Measurements from ENCODE around the gene GNPDA2. TPM values are rescaled to one million over a fixed set of nuclear protein-coding genes. Genes with fewer than 3 reads are reported as not detected.

GNPDA2 gene
- total and polyA plus RNA-seq, 2 donors from 2014 or later = 12.3 to 19.4 TPM

- Histone ChIP-seq H3K36me3 (ENCODE audit: control insufficient read depth in 2 of 3, insufficient read depth in 3 of 3, low read length in 3 of 3) (no peaks in the 10 kb centered on the region), H3K9ac (ENCODE audit: low read length in 3 of 3) (no peak overlapping the region), H3K27ac (ENCODE audit: low read depth in 2 of 2, low read length in 2 of 2) (no peak overlapping the region), H3K27me3 (ENCODE audit: control insufficient read depth, insufficient read depth, low read length) (no peaks in the 10 kb centered on the region), H3K4me1 (ENCODE audit: control insufficient read depth in 2 of 3, insufficient read depth in 2 of 3, low read depth in 1 of 3, low read length in 3 of 3) (no peaks in the 10 kb centered on the region), H3K4me3 (ENCODE audit: low read length in 3 of 3) (no peak overlapping the region), H3K9me3 (ENCODE audit: control insufficient read depth in 2 of 3, insufficient read depth in 1 of 3, low read length in 3 of 3) (no peaks in the 10 kb centered on the region)
- intact Hi-C loops (cut with DNase I) = no loop called here
- FAIRE-seq (peak; percentile 91), DNase-seq (peak in 2 of 5 donors; percentile 53 to 67)
- peak; percentile 24 for TF ChIP-seq CTCF (IDR thresholded peaks at IDR 0.05; ENCODE audit: borderline replicate concordance, extremely low read depth, insufficient read depth)
These were observed 34.0 kb upstream of the GNPDA2 start for GRCh38 chr4:44760142-44760898.

GRCh38 chr4:44756559-44756958 is 30.2 kb upstream of the GNPDA2 start:
- intact Hi-C loops (cut with DNase I) = no loop called here
- no peak overlapping the region for H3K27ac ChIP-seq (ENCODE audit: low read depth in 2 of 2, low read length in 2 of 2)
- H3K9ac ChIP-seq (ENCODE audit: low read length in 3 of 3) = no peak overlapping the region
- DNase-seq = no peak
- no peaks in the 10 kb centered on the region for H3K36me3 ChIP-seq (ENCODE audit: control insufficient read depth in 2 of 3, insufficient read depth in 3 of 3, low read length in 3 of 3)
- no peak for FAIRE-seq
- H3K4me3 ChIP-seq (ENCODE audit: low read length in 3 of 3) = no peak overlapping the region
- no peaks in the 10 kb centered on the region for H3K27me3 ChIP-seq (ENCODE audit: control insufficient read depth, insufficient read depth, low read length)
- TF ChIP-seq CTCF (IDR thresholded peaks at IDR 0.05; ENCODE audit: borderline replicate concordance, extremely low read depth, insufficient read depth) = no peak
- no peaks in the 10 kb centered on the region for H3K4me1 ChIP-seq (ENCODE audit: control insufficient read depth in 2 of 3, insufficient read depth in 2 of 3, low read depth in 1 of 3, low read length in 3 of 3)
- H3K9me3 ChIP-seq (ENCODE audit: control insufficient read depth in 2 of 3, insufficient read depth in 1 of 3, low read length in 3 of 3) = no peaks in the 10 kb centered on the region

- no peaks in the 10 kb centered on the region for H3K36me3 ChIP-seq (ENCODE audit: control insufficient read depth in 2 of 3, insufficient read depth in 3 of 3, low read length in 3 of 3)
- no peaks in the 10 kb centered on the region for H3K9me3 ChIP-seq (ENCODE audit: control insufficient read depth in 2 of 3, insufficient read depth in 1 of 3, low read length in 3 of 3)
- DNase-seq = no peak
- FAIRE-seq = no peak
- no peaks in the 10 kb centered on the region for H3K27me3 ChIP-seq (ENCODE audit: control insufficient read depth, insufficient read depth, low read length)
- H3K4me3 ChIP-seq (ENCODE audit: low read length in 3 of 3) = no peak overlapping the region
- intact Hi-C loops (cut with DNase I) = no loop called here
- H3K9ac ChIP-seq (ENCODE audit: low read length in 3 of 3) = no peak overlapping the region
- TF ChIP-seq CTCF (IDR thresholded peaks at IDR 0.05; ENCODE audit: borderline replicate concordance, extremely low read depth, insufficient read depth) = no peak
- no peak overlapping the region for H3K27ac ChIP-seq (ENCODE audit: low read depth in 2 of 2, low read length in 2 of 2)
- H3K4me1 ChIP-seq (ENCODE audit: control insufficient read depth in 2 of 3, insufficient read depth in 2 of 3, low read depth in 1 of 3, low read length in 3 of 3) = no peaks in the 10 kb centered on the region
These were observed 13.8 kb upstream of the GNPDA2 start for GRCh38 chr4:44740201-44740600.
